CD8-positive, alpha-beta memory T cell (primary cell): ENCODE results near the gene ELMOD1. TPM values are rescaled to one million over a fixed set of nuclear protein-coding genes. Genes with fewer than 3 reads are reported as not detected.
"Not testable (repeated sequence)": the region's sequence is repeated elsewhere in the genome, so short reads cannot be mapped to it uniquely, and the experiment has no call there.

Experiments
- CTCF ChIA-PET: fragments of 350-600 bp; sonication (Branson Sonifier 250); formaldehyde crosslinking; loops from one replicate; lab custom pipeline; 2021; ENCODE audit warnings: antibody characterized with exemption; lab: Charles Lee
- POLR2A ChIA-PET: fragments of 350-600 bp; sonication (Branson Sonifier 250); formaldehyde crosslinking; loops from one replicate; lab custom pipeline; 2021; ENCODE audit warnings: antibody characterized with exemption; lab: Charles Lee
- DNase-seq, 5 donors: peaks; one replicate each; pipeline versions ENCODE4 v3.0.0 to v3.0.0-alpha.2; 2020 to 2022; ENCODE audit warnings: mixed read lengths in 1 of 5
- H3K27ac ChIP-seq: one replicate; pipeline ENCODE4 v1.7.0; 2013; ENCODE audit warnings: low read depth, mild to moderate bottlenecking, low read length, moderate library complexity
- H3K27me3 ChIP-seq: 2 replicates; pipeline ENCODE4 v1.7.0; 2013; ENCODE audit warnings: low read length, mild to moderate bottlenecking; ENCODE audit not compliant: insufficient read depth, poor library complexity, severe bottlenecking
- H3K36me3 ChIP-seq: 2 replicates; pipeline ENCODE4 v1.7.0; 2013; ENCODE audit warnings: mild to moderate bottlenecking, low read length, moderate library complexity; ENCODE audit not compliant: insufficient read depth
- H3K4me1 ChIP-seq: 2 replicates; pipeline ENCODE4 v1.7.0; 2013; ENCODE audit warnings: mild to moderate bottlenecking, low read length, moderate library complexity; ENCODE audit not compliant: insufficient read depth
- H3K4me3 ChIP-seq: 2 replicates; pipeline ENCODE4 v1.7.0; 2013; ENCODE audit warnings: mild to moderate bottlenecking, low read length
- H3K9me3 ChIP-seq: 2 replicates; pipeline ENCODE4 v1.7.0; 2013; ENCODE audit warnings: mild to moderate bottlenecking, low read length
- H3K27ac Mint-ChIP-seq, 8 donors: one replicate each; pipeline ENCODE4 v1.8.0; 2020 to 2021; ENCODE audit warnings: mixed read lengths in 8 of 8, mild to moderate bottlenecking in 6 of 8, inconsistent platforms in 3 of 8, moderate library complexity in 3 of 8
- H3K27me3 Mint-ChIP-seq, 2 donors: one replicate each; pipeline ENCODE4 v1.8.0; 2020 to 2021; ENCODE audit warnings: mixed read lengths in 2 of 2, mild to moderate bottlenecking in 1 of 2, moderate library complexity in 1 of 2
- H3K36me3 Mint-ChIP-seq, 3 donors: one replicate each; pipeline ENCODE4 v1.8.0; 2020 to 2021; ENCODE audit warnings: mixed read lengths in 3 of 3, inconsistent platforms in 1 of 3, mild to moderate bottlenecking in 1 of 3
- H3K4me1 Mint-ChIP-seq, 3 donors: one replicate each; pipeline ENCODE4 v1.8.0; 2020 to 2021; ENCODE audit warnings: mixed read lengths in 3 of 3, inconsistent platforms in 1 of 3, mild to moderate bottlenecking in 1 of 3
- H3K4me3 Mint-ChIP-seq, 7 donors: one replicate each; pipeline ENCODE4 v1.8.0; 2020 to 2021; ENCODE audit warnings: mixed read lengths in 7 of 7, mild to moderate bottlenecking in 6 of 7, moderate library complexity in 4 of 7, inconsistent platforms in 2 of 7
- H3K9me3 Mint-ChIP-seq, 5 donors: one replicate each; pipeline ENCODE4 v1.8.0; 2020 to 2022; ENCODE audit warnings: mixed read lengths in 5 of 5, mild to moderate bottlenecking in 3 of 5, moderate library complexity in 2 of 5, inconsistent platforms in 1 of 5
- polyA plus RNA-seq: library from polyadenylated mRNA; unstranded; fragments of 300-500 nt; fragmentation: Illumina TruSeq; gene quantifications from one replicate; pipeline ENCODE4 v1.2.3, GENCODE V29; 2021
- total RNA-seq, 2 experiments: library from RNA; stranded (reverse); gene quantifications; one replicate each; pipeline ENCODE4 v1.2.3, GENCODE V29; 2021

ELMOD1 gene
- total and polyA plus RNA-seq, 3 experiments from 2014 or later = not detected

DNA sequence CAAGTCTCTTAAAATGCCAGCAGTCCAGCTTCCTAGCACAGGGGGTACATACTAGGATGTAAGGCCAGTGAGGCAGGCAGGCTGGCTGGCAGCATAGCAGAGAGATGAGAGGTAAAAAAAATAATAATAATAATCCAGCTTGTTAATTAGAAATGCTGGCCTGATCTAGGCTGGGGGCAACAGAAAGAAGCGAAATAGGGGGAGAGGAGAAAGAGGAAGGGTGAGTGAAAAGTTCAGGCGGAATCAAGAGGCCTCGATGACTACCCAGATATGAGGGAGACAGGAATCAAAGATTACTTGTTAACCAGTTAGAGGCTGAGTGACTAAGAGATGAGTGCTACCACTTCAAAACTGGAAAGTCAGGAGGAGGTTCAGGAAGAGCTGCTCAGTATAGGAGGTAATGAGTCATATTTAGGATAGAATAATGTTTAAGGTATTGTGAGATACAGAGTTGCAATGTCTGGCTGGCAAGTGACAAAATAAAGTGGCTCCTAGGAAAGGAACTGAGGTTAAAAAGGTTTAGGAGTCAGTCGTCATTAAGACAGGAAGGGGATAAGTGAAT, 28.2 kb upstream of the ELMOD1 start:
- POLR2A ChIA-PET = interaction anchor here (1.6 kb wide), 1 partner anchor 105 kb away, joined by 4 read pairs; the partner anchor contains the start of gene CWF19L2
- Mint-ChIP-seq H3K36me3 (peaks cover 0 to 43% (median 9%) of the 10 kb centered on the region in 3 donors), H3K4me3 (peak overlapping the region in 1 of 7 donors; percentile 59), H3K27me3 (no peaks in the 10 kb centered on the region), H3K9me3 (no peaks in the 10 kb centered on the region), H3K4me1 (peaks cover 43 to 62% (median 59%) of the 10 kb centered on the region in 3 donors), H3K27ac (peak overlapping the region in 4 of 8 donors; percentile 17 to 89 (median 47))
- no peaks in the 10 kb centered on the region for H3K27me3 ChIP-seq
- no peaks in the 10 kb centered on the region for H3K9me3 ChIP-seq
- no peak overlapping the region for H3K4me3 ChIP-seq
- peaks cover 29% of the 10 kb centered on the region for H3K4me1 ChIP-seq
- H3K36me3 ChIP-seq = no peaks in the 10 kb centered on the region
- CTCF ChIA-PET = interaction anchor here (0.7 to 2.0 kb wide), 6 partner anchors 10 to 208 kb away, joined by 4 to 15 read pairs (median 5); partner anchors contain the start of gene CWF19L2
- H3K27ac ChIP-seq = no peak overlapping the region
- no peak for DNase-seq

DNA sequence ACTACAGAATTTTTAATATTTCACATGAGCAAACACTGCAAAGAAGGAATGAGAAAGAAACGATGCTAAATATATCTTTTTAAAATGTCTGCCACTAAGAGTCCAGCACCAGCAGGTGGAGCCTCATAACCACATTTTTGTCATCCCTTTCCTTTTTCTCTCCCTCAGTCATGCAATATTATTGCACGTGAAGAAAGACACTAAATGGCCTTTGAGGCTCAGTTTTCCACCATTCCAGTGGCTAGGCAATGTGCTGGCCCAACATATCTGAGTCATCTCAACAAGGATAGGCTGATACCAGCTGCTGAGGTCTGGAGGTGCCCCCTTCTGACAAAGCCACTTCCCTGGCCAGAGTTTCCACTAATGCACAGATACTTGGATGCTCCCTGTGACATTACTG, 27.2 kb upstream of the ELMOD1 start:
- ChIA-PET CTCF (interaction anchor here (1.2 to 2.0 kb wide), 5 partner anchors 11 to 207 kb away, joined by 3 to 15 read pairs (median 6); partner anchors contain the start of gene CWF19L2), POLR2A (interaction anchor here (1.6 kb wide), 1 partner anchor 106 kb away, joined by 4 read pairs; the partner anchor contains the start of gene CWF19L2)
- Mint-ChIP-seq H3K36me3 (peaks cover 0 to 38% (median 9%) of the 10 kb centered on the region in 3 donors), H3K9me3 (no peaks in the 10 kb centered on the region), H3K27ac (peak overlapping the region in 7 of 8 donors; percentile 36 to 76 (median 52)), H3K4me1 (peaks cover 43 to 62% (median 59%) of the 10 kb centered on the region in 3 donors), H3K4me3 (peak overlapping the region in 6 of 7 donors; percentile 4 to 43 (median 31)), H3K27me3 (no peaks in the 10 kb centered on the region)
- H3K27me3 ChIP-seq = no peaks in the 10 kb centered on the region
- no peak overlapping the region for H3K27ac ChIP-seq
- H3K4me3 ChIP-seq = no peak overlapping the region
- H3K36me3 ChIP-seq = no peaks in the 10 kb centered on the region
- peak in 3 of 5 donors; percentile 34 to 52 (median 36) for DNase-seq
- peaks cover 29% of the 10 kb centered on the region for H3K4me1 ChIP-seq
- no peaks in the 10 kb centered on the region for H3K9me3 ChIP-seq

- Mint-ChIP-seq H3K9me3 (no peaks in the 10 kb centered on the region), H3K36me3 (peaks cover 0 to 27% (median 2%) of the 10 kb centered on the region in 3 donors), H3K27me3 (no peaks in the 10 kb centered on the region), H3K4me3 (peak overlapping the region; percentile 92 to 99 (median 96)), H3K4me1 (peaks cover 43 to 62% (median 55%) of the 10 kb centered on the region in 3 donors), H3K27ac (peak overlapping the region; percentile 87 to 97 (median 94))
- Histone ChIP-seq H3K36me3 (no peaks in the 10 kb centered on the region), H3K4me1 (peaks cover 29% of the 10 kb centered on the region), H3K27me3 (no peaks in the 10 kb centered on the region), H3K27ac (peak overlapping the region; percentile 77), H3K9me3 (no peaks in the 10 kb centered on the region), H3K4me3 (peak overlapping the region; percentile 91)
- CTCF ChIA-PET = interaction anchor here (1.9 to 2.0 kb wide), 2 partner anchors 11 to 12 kb away, joined by 6 to 9 read pairs; no protein-coding TSS in a partner anchor
- no peak for DNase-seq
- POLR2A ChIA-PET = no interaction called here
Measured at GRCh38 chr11:107564877-107565218, 26.1 kb upstream of the ELMOD1 start.

DNA sequence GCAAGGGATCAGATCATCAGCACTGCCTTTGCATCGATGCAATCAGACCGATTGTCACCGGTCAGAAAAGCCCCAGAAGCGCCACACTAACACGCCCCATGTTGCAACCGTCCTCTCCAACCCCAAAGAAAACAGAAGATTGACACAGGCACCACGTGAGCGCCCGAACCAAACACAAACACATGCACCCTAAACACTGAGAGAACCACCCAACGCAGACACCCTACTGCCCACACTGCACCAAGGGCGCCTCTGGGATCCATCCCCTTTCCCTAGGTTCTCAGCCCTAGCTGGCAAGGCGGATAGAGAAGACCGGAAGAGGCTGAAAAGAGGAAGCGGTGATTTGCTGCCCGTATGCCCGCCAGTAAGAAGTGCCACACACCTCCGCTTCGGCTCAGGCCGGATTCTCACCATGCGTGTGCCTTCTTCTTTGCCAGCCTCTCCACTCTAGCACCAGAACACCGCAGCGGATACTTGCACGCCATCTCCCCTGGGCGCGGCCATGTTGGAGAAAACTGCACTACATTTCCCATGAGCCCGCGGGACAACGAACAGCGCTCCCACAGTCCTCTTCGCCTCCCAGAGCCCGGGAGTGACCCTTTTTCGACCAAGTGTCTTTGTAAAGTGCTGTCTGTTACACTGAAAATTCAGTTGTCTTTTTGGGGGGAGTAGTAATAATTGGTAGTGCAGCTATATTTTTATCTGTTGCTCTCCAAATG, 25.6 kb upstream of the ELMOD1 start, which contains the start of gene ALKBH8:
Gene ALKBH8 (minus strand): TSS at position 517 of the 719 bp plus-strand sequence. CDS start 4,842 bp downstream, outside the sequence.
- H3K36me3 Mint-ChIP-seq = peaks cover 0 to 22% (median 2%) of the 10 kb centered on the region in 3 donors
- Histone ChIP-seq H3K4me1 (peaks cover 29% of the 10 kb centered on the region), H3K27ac (peak within 1 kb of the TSS; percentile 77), H3K4me3 (peak within 1 kb of the TSS; percentile 91), H3K9me3 (no peaks in the 10 kb centered on the region), H3K36me3 (no peaks in the 10 kb centered on the region), H3K27me3 (no peaks in the 10 kb centered on the region)
- H3K9me3 Mint-ChIP-seq = no peaks in the 10 kb centered on the region
- H3K27me3 Mint-ChIP-seq = peaks cover 0 to under 1% of the 10 kb centered on the region in 2 donors
- DNase-seq = peak; percentile 68 to 85 (median 73)
- ChIA-PET CTCF (interaction anchor here (1.9 to 2.5 kb wide), 2 partner anchors 11 kb away, joined by 6 to 7 read pairs; no protein-coding TSS in a partner anchor), POLR2A (no interaction called here)
- H3K4me1 Mint-ChIP-seq = peaks cover 43 to 62% (median 55%) of the 10 kb centered on the region in 3 donors
- H3K27ac Mint-ChIP-seq = peak within 1 kb of the TSS; percentile 87 to 97 (median 94)
- H3K4me3 Mint-ChIP-seq = peak within 1 kb of the TSS; percentile 92 to 99 (median 96)

DNA sequence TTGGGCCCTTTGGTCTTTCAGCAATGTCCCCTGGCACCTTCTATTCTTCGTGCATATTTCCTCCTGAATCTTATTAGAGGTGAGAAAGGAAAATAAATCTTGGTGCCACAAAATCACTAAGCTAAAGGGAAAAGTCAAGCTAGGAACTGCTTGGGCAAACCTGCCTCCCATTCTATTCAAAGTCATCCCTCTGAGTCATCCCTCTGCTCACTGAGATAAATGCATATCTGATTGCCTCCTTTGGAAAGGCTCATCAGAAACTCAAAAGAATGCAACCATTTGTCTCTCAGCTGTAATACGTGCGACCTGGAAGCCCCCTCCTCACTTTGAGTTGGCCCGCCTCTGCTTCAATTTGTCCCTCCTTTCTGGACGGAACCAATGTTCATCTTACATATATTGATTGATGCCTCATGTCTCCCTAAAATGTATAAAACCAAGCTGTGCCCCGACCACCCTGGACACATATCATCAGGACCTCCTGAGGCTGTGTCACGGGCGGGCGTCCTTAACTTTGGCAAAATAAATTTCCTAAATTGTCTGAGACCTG, 24.9 kb upstream of the ELMOD1 start:
- POLR2A ChIA-PET, DNase-seq, H3K27me3 ChIP-seq, H3K9me3 Mint-ChIP-seq, H3K9me3 ChIP-seq, H3K36me3 ChIP-seq, H3K27me3 Mint-ChIP-seq: not testable (repeated sequence)
- Mint-ChIP-seq H3K4me3 (peak overlapping the region; percentile 92 to 99 (median 96)), H3K27ac (peak overlapping the region; percentile 87 to 97 (median 94)), H3K4me1 (peaks cover 43 to 60% (median 55%) of the 10 kb centered on the region in 3 donors), H3K36me3 (peaks cover 0 to 21% (median 2%) of the 10 kb centered on the region in 3 donors)
- Histone ChIP-seq H3K4me1 (peaks cover 29% of the 10 kb centered on the region), H3K4me3 (peak overlapping the region; percentile 91), H3K27ac (peak overlapping the region; percentile 77)
- CTCF ChIA-PET = interaction anchor here (1.6 to 2.5 kb wide), 3 partner anchors 10 to 17 kb away, joined by 3 to 7 read pairs (median 6); no protein-coding TSS in a partner anchor

- H3K9me3 ChIP-seq = no peaks in the 10 kb centered on the region
- H3K4me1 ChIP-seq = peaks cover 29% of the 10 kb centered on the region
- H3K36me3 Mint-ChIP-seq = peaks cover 0 to 17% (median 2%) of the 10 kb centered on the region in 3 donors
- ChIA-PET CTCF (interaction anchor here (1.6 to 2.5 kb wide), 3 partner anchors 10 to 17 kb away, joined by 3 to 7 read pairs (median 6); no protein-coding TSS in a partner anchor), POLR2A (no interaction called here)
- no peaks in the 10 kb centered on the region for H3K9me3 Mint-ChIP-seq
- no peak overlapping the region for H3K4me3 ChIP-seq
- H3K27ac ChIP-seq = no peak overlapping the region
- H3K36me3 ChIP-seq = no peaks in the 10 kb centered on the region
- H3K27me3 ChIP-seq = no peaks in the 10 kb centered on the region
- peak overlapping the region in 6 of 7 donors; percentile 92 to 99 (median 96) for H3K4me3 Mint-ChIP-seq
- H3K4me1 Mint-ChIP-seq = peaks cover 43 to 54% (median 54%) of the 10 kb centered on the region in 3 donors
- peak overlapping the region in 7 of 8 donors; percentile 87 to 97 (median 94) for H3K27ac Mint-ChIP-seq
- DNase-seq = no peak
- H3K27me3 Mint-ChIP-seq = peaks cover under 1 to 2% of the 10 kb centered on the region in 2 donors
Measured at GRCh38 chr11:107566569-107566968, 24.4 kb upstream of the ELMOD1 start.

DNA sequence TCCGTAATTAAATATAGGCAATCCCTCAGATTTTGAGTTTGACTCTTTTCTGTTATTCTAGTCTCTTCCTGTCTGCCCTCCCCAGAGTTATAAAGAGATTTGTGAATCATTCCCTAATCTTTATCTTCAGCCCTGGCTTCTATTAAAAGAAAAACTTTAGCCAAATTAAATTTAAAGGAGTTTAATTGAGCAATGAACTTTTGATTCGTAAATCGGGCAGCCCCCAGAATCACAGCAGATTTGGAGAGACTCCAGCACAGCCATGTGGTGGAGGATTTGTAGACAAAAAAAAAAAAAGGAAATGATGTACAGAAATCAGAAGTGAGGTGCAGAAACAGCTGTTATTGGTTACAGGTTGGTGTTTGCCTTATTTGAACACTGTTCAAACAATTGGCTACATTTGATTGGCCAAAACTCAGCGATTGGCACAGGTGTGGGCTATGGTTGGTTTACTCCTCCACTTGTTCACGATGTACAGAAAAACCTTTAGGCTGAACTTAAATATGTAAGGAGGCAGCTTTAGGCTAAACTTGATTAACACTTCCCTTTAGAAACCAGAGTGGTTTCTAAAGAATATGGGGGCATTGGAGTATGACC, 23.1 kb upstream of the ELMOD1 start:
- Histone ChIP-seq H3K36me3 (no peaks in the 10 kb centered on the region), H3K4me1 (peaks cover 29% of the 10 kb centered on the region), H3K9me3 (no peaks in the 10 kb centered on the region), H3K27me3 (no peaks in the 10 kb centered on the region), H3K27ac (no peak overlapping the region), H3K4me3 (no peak overlapping the region)
- no peaks in the 10 kb centered on the region for H3K9me3 Mint-ChIP-seq
- H3K4me3 Mint-ChIP-seq = peak overlapping the region in 1 of 7 donors; percentile 57
- CTCF ChIA-PET = interaction anchor here (1.2 to 2.5 kb wide), 5 partner anchors 8 to 441 kb away, joined by 3 to 7 read pairs (median 4); partner anchors contain the start of gene CUL5
- peaks cover 0 to 10% (median 2%) of the 10 kb centered on the region in 3 donors for H3K36me3 Mint-ChIP-seq
- peaks cover 36 to 41% (median 41%) of the 10 kb centered on the region in 3 donors for H3K4me1 Mint-ChIP-seq
- DNase-seq = no peak
- H3K27me3 Mint-ChIP-seq = peaks cover 2 to 3% of the 10 kb centered on the region in 2 donors
- no peak overlapping the region for H3K27ac Mint-ChIP-seq
- POLR2A ChIA-PET = no interaction called here
